NB4 (cell line): ENCODE data around the gene GPC5.
"Not testable (repeated sequence)": the region's sequence is repeated elsewhere in the genome, so short reads cannot be mapped to it uniquely, and the experiment has no call there.

Experiments
- DNase-seq: peaks from one replicate; pipeline ENCODE4 v3.0.0; 2010; ENCODE audit warnings: low read depth
- H3K4me3 ChIP-seq: one replicate; pipeline ENCODE4 v1.5.1; 2011; ENCODE audit warnings: mild to moderate bottlenecking, low read depth, low read length, moderate library complexity
- MYC ChIP-seq: IDR thresholded peaks from 2 replicates; pipeline ENCODE4 v1.6.1; 2011; ENCODE audit warnings: low read depth, low read length
- POLR2A ChIP-seq: IDR thresholded peaks from 2 replicates; pipeline ENCODE4 v1.6.1; 2011; ENCODE audit warnings: mild to moderate bottlenecking; ENCODE audit not compliant: insufficient read length; ENCODE audit errors: extremely low read depth
- TF ChIP-seq, protein P1 (sequence below): IDR thresholded peaks from 2 replicates; pipeline ENCODE4 v1.6.1; 2011; ENCODE audit warnings: low read depth, low read length
- TF ChIP-seq, protein P2 (sequence below): IDR thresholded peaks from one replicate; pipeline ENCODE4 v1.5.1; 2012; ENCODE audit warnings: low read depth, low read length

Gene GPC5

DNA sequence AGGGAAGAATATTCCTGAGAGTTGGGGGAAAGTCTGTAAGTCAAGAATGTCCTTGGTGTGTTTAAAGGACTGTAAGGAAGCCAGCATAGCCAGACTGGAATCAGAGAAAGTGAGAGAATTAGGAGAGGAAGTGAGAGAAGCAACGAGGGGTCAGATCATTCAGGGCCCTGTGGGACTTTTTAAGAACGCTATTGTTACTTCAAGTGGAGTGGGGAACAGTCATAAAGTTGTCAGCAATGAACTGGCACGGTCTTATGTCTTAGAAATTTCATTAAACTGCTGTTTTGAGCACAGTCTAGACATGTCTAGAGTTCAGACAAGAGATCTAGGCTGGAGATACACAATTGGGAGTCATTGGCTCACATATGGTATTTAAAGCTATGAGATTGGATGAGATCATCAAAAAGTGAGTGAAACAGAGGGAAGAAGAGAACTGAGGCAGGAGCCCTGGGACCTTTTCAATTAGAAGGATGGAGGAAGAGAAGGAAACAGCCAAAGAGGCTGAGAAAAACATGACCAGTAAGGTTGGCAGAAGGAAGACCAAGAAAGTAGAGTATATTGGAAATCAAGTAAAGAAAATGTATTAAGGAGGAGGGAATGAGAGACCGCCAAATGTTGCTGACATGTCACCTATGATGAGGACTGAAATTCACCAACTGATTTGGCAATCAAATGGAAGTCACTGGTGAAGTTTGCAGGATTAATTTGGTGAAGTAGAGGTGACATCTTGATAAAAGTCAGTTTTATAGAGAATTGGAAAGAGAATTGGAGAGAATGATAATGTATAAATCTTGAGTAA is 263.5 kb downstream of the GPC5 start:
- no peak for DNase-seq
- TF ChIP-seq MYC (no peak), POLR2A (no peak)
- TF ChIP-seq, protein P1, sequence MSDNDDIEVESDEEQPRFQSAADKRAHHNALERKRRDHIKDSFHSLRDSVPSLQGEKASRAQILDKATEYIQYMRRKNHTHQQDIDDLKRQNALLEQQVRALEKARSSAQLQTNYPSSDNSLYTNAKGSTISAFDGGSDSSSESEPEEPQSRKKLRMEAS: no peak
- TF ChIP-seq, protein P2, sequence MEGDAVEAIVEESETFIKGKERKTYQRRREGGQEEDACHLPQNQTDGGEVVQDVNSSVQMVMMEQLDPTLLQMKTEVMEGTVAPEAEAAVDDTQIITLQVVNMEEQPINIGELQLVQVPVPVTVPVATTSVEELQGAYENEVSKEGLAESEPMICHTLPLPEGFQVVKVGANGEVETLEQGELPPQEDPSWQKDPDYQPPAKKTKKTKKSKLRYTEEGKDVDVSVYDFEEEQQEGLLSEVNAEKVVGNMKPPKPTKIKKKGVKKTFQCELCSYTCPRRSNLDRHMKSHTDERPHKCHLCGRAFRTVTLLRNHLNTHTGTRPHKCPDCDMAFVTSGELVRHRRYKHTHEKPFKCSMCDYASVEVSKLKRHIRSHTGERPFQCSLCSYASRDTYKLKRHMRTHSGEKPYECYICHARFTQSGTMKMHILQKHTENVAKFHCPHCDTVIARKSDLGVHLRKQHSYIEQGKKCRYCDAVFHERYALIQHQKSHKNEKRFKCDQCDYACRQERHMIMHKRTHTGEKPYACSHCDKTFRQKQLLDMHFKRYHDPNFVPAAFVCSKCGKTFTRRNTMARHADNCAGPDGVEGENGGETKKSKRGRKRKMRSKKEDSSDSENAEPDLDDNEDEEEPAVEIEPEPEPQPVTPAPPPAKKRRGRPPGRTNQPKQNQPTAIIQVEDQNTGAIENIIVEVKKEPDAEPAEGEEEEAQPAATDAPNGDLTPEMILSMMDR: no peak
- no peak overlapping the region for H3K4me3 ChIP-seq

DNA sequence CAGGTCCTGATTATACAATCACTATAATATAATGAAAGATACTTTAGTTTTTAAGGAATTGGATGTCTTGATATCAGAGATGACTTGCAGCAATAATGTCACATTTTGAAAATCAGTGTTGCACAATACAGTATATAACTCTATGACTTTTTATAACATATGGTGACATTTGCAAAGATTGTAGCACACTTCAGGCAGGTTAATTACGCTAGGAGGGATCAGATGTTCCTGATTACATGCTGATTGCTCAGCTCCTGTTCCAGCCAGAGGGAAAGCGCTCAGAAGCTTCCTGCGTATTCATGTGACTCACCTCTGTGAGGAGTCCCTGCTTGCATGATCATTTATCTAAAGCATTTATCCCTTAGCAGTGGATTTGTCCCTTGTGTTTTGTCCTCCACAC is 265.6 kb downstream of the GPC5 start:
- TF ChIP-seq, protein P1: no peak
- TF ChIP-seq MYC (no peak), POLR2A (no peak)
- TF ChIP-seq, protein P2: no peak

DNA sequence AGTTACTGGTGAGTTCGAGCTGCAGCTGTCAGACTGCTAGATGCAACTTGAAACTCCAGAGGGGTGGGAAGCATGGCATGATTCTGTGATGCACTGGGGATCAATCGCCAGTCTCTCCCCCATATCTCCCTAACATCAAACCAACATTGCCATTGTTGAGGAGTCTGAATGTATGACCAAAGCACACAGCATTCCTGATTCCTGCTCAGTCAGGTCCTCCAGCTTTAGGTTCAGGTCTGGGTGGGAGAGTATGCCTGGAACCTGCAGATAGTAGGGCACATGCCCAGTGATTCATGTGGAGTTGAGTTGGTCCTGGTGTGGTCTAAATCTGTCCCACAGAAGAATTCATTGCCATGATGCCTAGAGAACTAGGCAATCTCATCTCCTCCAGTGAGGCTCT is 269.1 kb downstream of the GPC5 start:
- DNase-seq: no peak
- no peak for TF ChIP-seq MYC
- TF ChIP-seq, protein P2: no peak
- TF ChIP-seq POLR2A: no peak
- TF ChIP-seq, protein P1: no peak
- no peak overlapping the region for H3K4me3 ChIP-seq

More for the DNA sequence above, 265.6 kb downstream of the GPC5 start:
- no peak overlapping the region for H3K4me3 ChIP-seq
- DNase-seq: no peak

DNA sequence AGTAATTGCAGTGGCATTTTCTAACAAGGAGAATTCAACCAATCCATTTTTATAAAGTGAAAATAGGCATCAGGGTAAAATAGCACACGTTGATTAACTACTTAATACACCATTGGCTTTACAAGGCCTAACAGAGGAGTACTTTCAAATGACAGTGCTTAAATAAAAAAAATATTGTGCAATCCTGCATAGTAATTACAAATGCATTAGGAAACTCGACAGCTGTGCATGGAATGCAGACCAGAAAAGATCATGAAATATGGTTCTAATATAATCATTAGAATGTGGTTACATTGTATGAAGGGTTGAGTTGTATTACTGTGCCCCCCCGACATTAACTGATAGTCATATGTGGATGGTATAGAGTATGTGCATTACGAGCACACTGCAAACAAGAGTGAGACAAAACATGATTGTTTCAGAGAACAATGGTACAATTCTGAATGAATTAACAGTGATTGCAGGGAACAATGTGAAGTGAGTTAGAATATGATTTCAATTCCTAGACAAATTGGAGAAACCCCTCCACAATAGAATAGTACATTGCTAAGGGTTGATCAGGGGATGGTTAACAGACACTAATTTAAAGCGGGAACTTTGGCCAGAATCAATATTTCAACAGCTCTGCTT is 270.6 kb downstream of the GPC5 start:
- no peak for DNase-seq
- no peak for TF ChIP-seq POLR2A
- TF ChIP-seq, protein P1: no peak
- TF ChIP-seq, protein P2: no peak
- no peak for TF ChIP-seq MYC
- H3K4me3 ChIP-seq: no peak overlapping the region

DNA sequence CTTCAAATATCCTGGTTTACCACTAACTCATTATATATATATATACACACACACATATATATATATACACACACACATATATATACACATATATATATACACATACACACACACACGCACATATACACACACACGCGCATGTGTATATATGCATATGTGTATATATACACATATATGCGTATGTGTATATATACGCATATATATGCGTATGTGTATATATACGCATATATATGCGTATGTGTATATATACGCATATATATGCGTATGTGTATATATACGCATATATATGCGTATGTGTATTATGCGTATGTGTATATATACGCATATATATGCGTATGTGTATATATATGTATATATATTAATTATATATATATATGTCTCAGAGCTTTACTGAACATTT is 275.9 kb downstream of the GPC5 start:
- not testable (repeated sequence) for H3K4me3 ChIP-seq, DNase-seq

DNA sequence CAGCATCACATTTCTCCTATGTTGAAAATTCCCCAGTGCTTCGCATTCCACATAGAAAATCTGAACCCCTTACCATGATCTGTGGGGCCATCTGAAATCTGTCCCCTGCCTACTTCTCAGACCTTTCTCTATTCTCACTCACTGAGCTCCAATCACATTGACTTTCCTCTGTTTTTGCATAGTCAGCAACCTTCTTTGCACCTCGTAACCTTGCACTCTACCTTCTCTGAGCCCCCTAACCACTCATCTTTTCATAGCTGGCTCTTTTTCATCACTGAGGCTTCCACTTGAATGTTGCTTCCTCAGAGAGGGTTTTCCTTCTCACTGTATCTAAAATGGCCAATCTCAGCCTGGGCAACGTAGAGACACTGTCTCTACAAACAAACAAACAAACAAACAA is 286.3 kb downstream of the GPC5 start:
- H3K4me3 ChIP-seq: no peak overlapping the region
- TF ChIP-seq, protein P1: no peak
- TF ChIP-seq, protein P2: no peak
- no peak for TF ChIP-seq MYC
- TF ChIP-seq POLR2A: no peak
- no peak for DNase-seq
